Esophagus squamous epithelium (tissue), 5 donors: ENCODE results near the gene EIF3K. TPM values are rescaled to one million over a fixed set of nuclear protein-coding genes. Genes with fewer than 3 reads are reported as not detected.

Experiments
- DNase-seq: peaks from one replicate; lab custom pipeline; 2025; lab: John Stamatoyannopoulos, UW
- H3K27ac ChIP-seq, 4 donors: fragments of 200-600 bp; sonication (generic); one replicate each; pipeline ENCODE4 v1.5.1; 2016 to 2019; ENCODE audit warnings: mild to moderate bottlenecking in 1 of 4
- H3K27me3 ChIP-seq, 4 donors: fragments of 200-600 bp; sonication (generic); 1 replicate in 3 of 4; 2 replicates in 1 of 4; pipeline versions ENCODE4 v1.5.1 to v1.6.0; 2017 to 2021; ENCODE audit warnings: antibody characterized with exemption in 1 of 4
- H3K36me3 ChIP-seq, 3 donors: fragments of 200-600 bp; sonication (generic); one replicate each; pipeline ENCODE4 v1.5.1; 2016 to 2019
- H3K4me1 ChIP-seq, 3 donors: fragments of 200-600 bp; sonication (generic); one replicate each; pipeline ENCODE4 v1.5.1; 2017 to 2019
- H3K4me3 ChIP-seq, 4 donors: fragments of 200-600 bp; sonication (generic); 1 replicate in 3 of 4; 2 replicates in 1 of 4; pipeline ENCODE4 v1.5.1; 2016 to 2019; ENCODE audit warnings: mild to moderate bottlenecking in 2 of 4, moderate library complexity in 1 of 4
- H3K9me3 ChIP-seq, 3 donors: fragments of 200-600 bp; sonication (generic); one replicate each; pipeline ENCODE4 v1.5.1; 2016 to 2019
- POLR2A ChIP-seq, 4 donors: fragments of 450-650 bp; IDR thresholded peaks; one replicate each; pipeline ENCODE4 v1.6.1; 2017; ENCODE audit warnings: antibody characterized with exemption in 4 of 4, mild to moderate bottlenecking in 4 of 4, moderate library complexity in 3 of 4
- WGBS, 2 donors: methylation state at CpG; one replicate each; pipeline ENCODE4 v1.1.5; 2018; 5-methylcytosine and 5-hydroxymethylcytosine counted together
- intact Hi-C: fragments of 100-400 bp; cut with DNase I; formaldehyde crosslinking; loops from one replicate; pipeline ENCODE4 v1.15.0; 2022
- total RNA-seq, 4 donors: library from RNA; depleted of rRNA; stranded (reverse); fragments of >200 nt; gene quantifications; one replicate each; pipeline ENCODE4 v1.1.0, GENCODE V29; 2016
- TF ChIP-seq, protein P1 (sequence below), 6 experiments: fragments of 450-650 bp in 4 of 6; fragments of 200-600 bp in 2 of 6; sonication (generic) in 2 of 6; IDR thresholded peaks; one replicate each; pipeline ENCODE4 v1.5.1; 2016 to 2019; ENCODE audit warnings: antibody characterized with exemption in 6 of 6, mild to moderate bottlenecking in 4 of 6, moderate library complexity in 4 of 6
- donor health status: DM: yes; HTN: yes; CAD: no.

The EIF3K gene
- total RNA-seq, 4 donors from 2014 or later, result 437 to 578 (median 516) TPM

DNA sequence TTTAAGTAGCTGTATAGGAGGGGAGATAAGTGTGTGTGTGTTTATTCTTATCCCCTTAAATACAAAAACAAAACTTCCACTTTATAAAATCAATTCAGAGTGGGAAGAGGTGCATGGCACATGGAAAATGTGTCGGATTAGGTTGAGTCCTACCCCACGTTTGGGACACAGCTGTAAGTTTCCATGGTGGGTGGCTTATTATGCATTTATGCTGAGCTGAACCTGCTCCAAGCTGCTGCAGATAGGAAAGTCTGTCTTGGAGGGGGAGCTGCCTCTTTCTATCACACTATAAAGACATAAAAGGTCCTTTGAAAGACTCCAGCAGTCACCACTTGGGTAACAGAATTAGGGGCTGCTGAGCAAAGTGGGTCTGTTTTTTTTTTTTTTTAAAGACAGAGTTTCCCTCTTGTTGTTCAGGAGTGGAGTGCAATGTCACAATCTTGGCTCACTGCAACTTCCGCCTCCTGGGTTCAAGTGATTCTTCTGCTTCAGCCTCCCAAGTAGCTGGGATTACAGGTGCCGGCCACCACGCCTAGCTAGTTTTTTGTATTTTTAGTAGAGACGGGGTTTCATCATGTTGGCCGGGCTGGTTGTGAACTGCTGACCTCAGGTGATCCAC, 43.7 kb downstream of the EIF3K start:
- H3K36me3 ChIP-seq, result peaks cover 0 to 15% (median 4%) of the 10 kb centered on the region in 3 donors
- H3K27me3 ChIP-seq, result no peaks in the 10 kb centered on the region
- peak overlapping the region; percentile 97 to 100 (median 98) for H3K27ac ChIP-seq
- WGBS, 2 donors, result 42 to 45% methylated on average over 7 of the region's 7 CpGs
- H3K4me1 ChIP-seq, result peaks cover 92 to 100% (median 92%) of the 10 kb centered on the region in 3 donors
- intact Hi-C loops, result no loop called here
- H3K9me3 ChIP-seq, result no peaks in the 10 kb centered on the region
- H3K4me3 ChIP-seq, result peak overlapping the region in 2 of 4 donors; percentile 4 to 10
- no peak for TF ChIP-seq POLR2A (IDR thresholded peaks at IDR 0.05)
- TF ChIP-seq, protein P1, sequence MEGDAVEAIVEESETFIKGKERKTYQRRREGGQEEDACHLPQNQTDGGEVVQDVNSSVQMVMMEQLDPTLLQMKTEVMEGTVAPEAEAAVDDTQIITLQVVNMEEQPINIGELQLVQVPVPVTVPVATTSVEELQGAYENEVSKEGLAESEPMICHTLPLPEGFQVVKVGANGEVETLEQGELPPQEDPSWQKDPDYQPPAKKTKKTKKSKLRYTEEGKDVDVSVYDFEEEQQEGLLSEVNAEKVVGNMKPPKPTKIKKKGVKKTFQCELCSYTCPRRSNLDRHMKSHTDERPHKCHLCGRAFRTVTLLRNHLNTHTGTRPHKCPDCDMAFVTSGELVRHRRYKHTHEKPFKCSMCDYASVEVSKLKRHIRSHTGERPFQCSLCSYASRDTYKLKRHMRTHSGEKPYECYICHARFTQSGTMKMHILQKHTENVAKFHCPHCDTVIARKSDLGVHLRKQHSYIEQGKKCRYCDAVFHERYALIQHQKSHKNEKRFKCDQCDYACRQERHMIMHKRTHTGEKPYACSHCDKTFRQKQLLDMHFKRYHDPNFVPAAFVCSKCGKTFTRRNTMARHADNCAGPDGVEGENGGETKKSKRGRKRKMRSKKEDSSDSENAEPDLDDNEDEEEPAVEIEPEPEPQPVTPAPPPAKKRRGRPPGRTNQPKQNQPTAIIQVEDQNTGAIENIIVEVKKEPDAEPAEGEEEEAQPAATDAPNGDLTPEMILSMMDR (IDR thresholded peaks at IDR 0.05), result no peak
- no peak for DNase-seq

DNA sequence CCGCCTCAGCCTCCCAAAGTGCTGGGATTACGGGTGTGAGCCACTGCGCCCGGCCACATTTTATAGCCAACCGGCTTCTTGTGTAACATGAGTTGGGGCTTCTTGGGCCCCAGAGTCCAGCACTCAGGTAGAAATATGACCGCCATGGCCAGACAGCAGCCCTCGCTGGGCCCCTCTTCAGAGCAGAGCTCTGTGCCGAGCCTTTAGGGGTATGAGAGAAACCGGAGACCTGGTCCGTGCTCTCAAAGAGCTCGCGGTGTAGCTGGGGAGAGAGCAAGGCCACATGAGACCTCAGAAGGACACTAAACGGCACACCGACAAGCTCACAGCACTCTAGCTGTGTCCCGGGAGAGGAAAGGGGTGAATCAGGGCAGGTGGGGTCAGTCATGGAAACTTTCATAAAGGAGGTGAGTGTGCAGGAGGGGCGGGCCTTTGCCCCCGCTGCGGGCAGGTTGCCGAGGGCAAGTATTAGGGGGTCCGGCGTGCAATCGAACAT, 44.2 kb downstream of the EIF3K start:
- Histone ChIP-seq H3K36me3 (peaks cover 0 to 20% (median 4%) of the 10 kb centered on the region in 3 donors), H3K27ac (peak overlapping the region; percentile 97 to 100 (median 98)), H3K4me1 (peaks cover 92 to 100% (median 92%) of the 10 kb centered on the region in 3 donors), H3K4me3 (peak overlapping the region in 2 of 4 donors; percentile 2 to 10), H3K9me3 (no peaks in the 10 kb centered on the region), H3K27me3 (no peaks in the 10 kb centered on the region)
- TF ChIP-seq, protein P1 (IDR thresholded peaks at IDR 0.05), result no peak
- no peak for TF ChIP-seq POLR2A (IDR thresholded peaks at IDR 0.05)
- no peak for DNase-seq
- intact Hi-C loops, result no loop called here
- 73 to 82% methylated on average over 14 to 16 of the region's 22 CpGs for WGBS, 2 donors

DNA sequence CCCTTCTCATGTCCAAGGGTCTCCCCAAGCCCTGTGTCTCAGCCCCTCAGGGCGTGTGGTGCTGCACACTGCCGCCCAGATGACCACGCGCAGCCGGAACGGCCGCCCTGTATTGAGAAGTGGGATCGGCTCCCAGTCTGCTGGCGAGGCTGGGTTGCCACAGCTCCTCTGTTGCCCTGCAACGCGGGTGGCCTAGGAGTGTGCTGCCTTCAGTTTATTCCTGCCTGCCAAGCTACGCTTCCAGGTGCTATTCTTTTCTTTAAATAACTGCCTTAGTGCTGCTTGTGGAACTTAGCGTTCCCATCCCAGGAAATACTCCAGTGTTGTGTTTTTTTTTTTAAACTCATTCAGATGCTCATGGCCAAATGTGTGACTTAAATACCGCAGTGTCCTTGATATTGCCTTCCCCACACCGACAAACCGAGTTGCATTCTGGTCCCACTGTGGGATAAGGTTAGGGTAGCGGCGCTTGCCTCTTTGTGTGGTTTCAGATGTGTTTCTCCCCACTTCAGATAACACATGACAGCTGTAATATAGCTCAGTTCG, 45.0 kb downstream of the EIF3K start:
- intact Hi-C loops, result no loop called here
- H3K27me3 ChIP-seq, result no peaks in the 10 kb centered on the region
- TF ChIP-seq, protein P1 (IDR thresholded peaks at IDR 0.05), result no peak
- TF ChIP-seq POLR2A (IDR thresholded peaks at IDR 0.05), result no peak
- H3K4me1 ChIP-seq, result peaks cover 93 to 100% (median 96%) of the 10 kb centered on the region in 3 donors
- peak overlapping the region in 3 of 4 donors; percentile 7 to 14 (median 10) for H3K4me3 ChIP-seq
- DNase-seq, result no peak
- 43 to 50% methylated on average over 10 to 17 of the region's 19 CpGs for WGBS, 2 donors
- peaks cover 0 to 28% (median 4%) of the 10 kb centered on the region in 3 donors for H3K36me3 ChIP-seq
- H3K9me3 ChIP-seq, result no peaks in the 10 kb centered on the region
- peak overlapping the region; percentile 97 to 100 (median 98) for H3K27ac ChIP-seq

DNA sequence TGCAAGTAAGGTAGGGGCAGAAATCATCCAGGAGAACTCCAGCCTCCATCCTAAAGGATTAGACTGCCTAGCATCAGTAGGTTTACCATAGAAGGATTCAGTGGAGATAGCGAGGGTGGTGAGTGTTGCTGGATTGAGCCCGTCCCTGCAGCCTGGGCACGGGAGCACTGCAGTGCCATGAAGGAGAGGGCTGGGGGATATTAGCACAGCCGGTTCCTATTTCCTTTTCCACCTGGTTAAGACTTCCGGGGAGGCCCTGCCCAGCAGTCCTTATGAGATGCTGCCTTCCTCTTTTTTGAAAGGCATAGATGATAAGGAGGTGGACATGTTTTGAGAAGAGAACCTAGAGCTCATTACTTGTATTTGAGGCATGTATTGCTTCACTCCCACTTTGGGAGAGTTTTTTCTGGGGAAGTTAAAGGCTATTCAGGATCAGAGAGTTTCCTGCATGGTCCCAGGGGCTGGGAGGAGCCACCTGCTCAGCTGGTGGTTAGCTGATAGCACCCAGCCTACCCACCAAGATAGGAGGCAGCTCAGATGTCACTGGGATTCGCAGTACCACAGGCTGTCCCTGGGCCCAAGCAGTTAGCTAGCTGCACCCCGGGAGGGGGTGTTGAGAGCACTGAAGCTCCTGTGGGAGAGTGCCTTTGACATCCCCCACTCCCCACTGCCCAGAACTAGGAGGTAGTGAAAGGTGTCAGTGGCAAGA, 45.7 kb downstream of the EIF3K start:
- intact Hi-C loops, result no loop called here
- WGBS, 2 donors, result 42 to 46% methylated on average over 5 of the region's 7 CpGs
- Histone ChIP-seq H3K9me3 (no peaks in the 10 kb centered on the region), H3K36me3 (peaks cover 0 to 35% (median 4%) of the 10 kb centered on the region in 3 donors), H3K4me3 (peak overlapping the region in 1 of 4 donors; percentile 10), H3K27me3 (no peaks in the 10 kb centered on the region), H3K27ac (peak overlapping the region; percentile 97 to 100 (median 98)), H3K4me1 (peaks cover 93 to 100% (median 96%) of the 10 kb centered on the region in 3 donors)
- DNase-seq, result no peak
- TF ChIP-seq, protein P1 (IDR thresholded peaks at IDR 0.05), result no peak
- TF ChIP-seq POLR2A (IDR thresholded peaks at IDR 0.05), result no peak
